OCI-M1 (cell line): ENCODE data around the gene GDF10.

Experiments used
- DNase-seq: peaks from one replicate; lab custom pipeline; 2025; lab: John Stamatoyannopoulos, UW

GDF10 gene

GRCh38 chr10:47294057-47294456, 5.9 kb upstream of the GDF10 start:
- no peak for DNase-seq

GRCh38 chr10:47294501-47294900, 5.5 kb upstream of the GDF10 start:
- DNase-seq: no peak

- DNase-seq: no peak
Observed at GRCh38 chr10:47295411-47295810, 4.6 kb upstream of the GDF10 start.

- no peak for DNase-seq
Observed at GRCh38 chr10:47296156-47296894, 3.7 kb upstream of the GDF10 start.

- DNase-seq: no peak
Observed at GRCh38 chr10:47296941-47297340, 3.1 kb upstream of the GDF10 start.

- DNase-seq: no peak
Observed at GRCh38 chr10:47297866-47298540, 2.0 kb upstream of the GDF10 start.

- DNase-seq: no peak
Observed at GRCh38 chr10:47298715-47299114, 1.3 kb upstream of the GDF10 start.

- DNase-seq: no peak
Observed at GRCh38 chr10:47300429-47300931, 483 bp downstream of the GDF10 start.

- DNase-seq: no peak
Observed at GRCh38 chr10:47301833-47302232, 1.8 kb downstream of the GDF10 start.

GRCh38 chr10:47303105-47303504, 3.1 kb downstream of the GDF10 start:
- no peak for DNase-seq

GRCh38 chr10:47303866-47304265, 3.9 kb downstream of the GDF10 start:
- DNase-seq: no peak

- DNase-seq: no peak
Observed at GRCh38 chr10:47305566-47305965, 5.6 kb downstream of the GDF10 start.

- peak; percentile 41 for DNase-seq
Observed at GRCh38 chr10:47306387-47307210, 6.6 kb downstream of the GDF10 start.

- no peak for DNase-seq
Observed at GRCh38 chr10:47307381-47307780, 7.4 kb downstream of the GDF10 start.

- no peak for DNase-seq
Observed at GRCh38 chr10:47308775-47309174, 8.8 kb downstream of the GDF10 start.

- no peak for DNase-seq
Observed at GRCh38 chr10:47309408-47310089, 9.6 kb downstream of the GDF10 start.

- no peak for DNase-seq
Observed at GRCh38 chr10:47310090-47310505, 10.1 kb downstream of the GDF10 start.

- DNase-seq: peak; percentile 42
Observed at GRCh38 chr10:47311193-47311931, 11.4 kb downstream of the GDF10 start.

GRCh38 chr10:47311932-47312662, 12.1 kb downstream of the GDF10 start:
- DNase-seq: peak; percentile 81

GRCh38 chr10:47312663-47312995, 12.6 kb downstream of the GDF10 start:
- no peak for DNase-seq
